NCI-H2196 (cell line): Measurements from ENCODE around the gene CUL9.

ENCODE experiments used
- DNase-seq: peaks from one replicate; lab custom pipeline; 2025; ENCODE audit not compliant: unreplicated experiment; lab: John Stamatoyannopoulos, UW

The CUL9 gene

GRCh38 chr6:43193929-43194328 is 11.9 kb downstream of the CUL9 start:
- DNase-seq = no peak

GRCh38 chr6:43196337-43196736 is 14.3 kb downstream of the CUL9 start:
- no peak for DNase-seq

- DNase-seq = no peak
These were observed 17.9 kb downstream of the CUL9 start for GRCh38 chr6:43199912-43200311.

GRCh38 chr6:43200541-43200940 is 18.5 kb downstream of the CUL9 start:
- DNase-seq = no peak

- DNase-seq = no peak
These were observed 20.5 kb downstream of the CUL9 start for GRCh38 chr6:43202451-43202850.

GRCh38 chr6:43203029-43203717 is 21.2 kb downstream of the CUL9 start:
- no peak for DNase-seq

- no peak for DNase-seq
These were observed 21.7 kb downstream of the CUL9 start for GRCh38 chr6:43203718-43204095.

- DNase-seq = no peak
These were observed 22.5 kb downstream of the CUL9 start for GRCh38 chr6:43204271-43205105.

- no peak for DNase-seq
These were observed 23.9 kb downstream of the CUL9 start for GRCh38 chr6:43205849-43206248.

- no peak for DNase-seq
These were observed 25.3 kb downstream of the CUL9 start for GRCh38 chr6:43207286-43207685.

- no peak for DNase-seq
These were observed 30.0 kb downstream of the CUL9 start for GRCh38 chr6:43211955-43212354.

- DNase-seq = no peak
These were observed 31.4 kb downstream of the CUL9 start for GRCh38 chr6:43213431-43213830.

- DNase-seq = no peak
These were observed 33.1 kb downstream of the CUL9 start for GRCh38 chr6:43215066-43215465.

- DNase-seq = no peak
These were observed 34.2 kb downstream of the CUL9 start for GRCh38 chr6:43216200-43216599.

- peak; percentile 48 for DNase-seq
These were observed 35.4 kb downstream of the CUL9 start for GRCh38 chr6:43217351-43217750.

GRCh38 chr6:43219119-43219518 is 37.1 kb downstream of the CUL9 start:
- no peak for DNase-seq

- no peak for DNase-seq
These were observed 37.8 kb downstream of the CUL9 start for GRCh38 chr6:43219814-43220213.

- no peak for DNase-seq
These were observed 38.5 kb downstream of the CUL9 start for GRCh38 chr6:43220439-43220951.

GRCh38 chr6:43221046-43221972 is 39.3 kb downstream of the CUL9 start:
- DNase-seq = peak; percentile 53

- DNase-seq = no peak
These were observed 40.5 kb downstream of the CUL9 start for GRCh38 chr6:43222418-43223059.

- DNase-seq = no peak
These were observed 41.2 kb downstream of the CUL9 start for GRCh38 chr6:43223175-43223574.
